ENCODE results near the gene RPRD2. TPM values are rescaled to one million over a fixed set of nuclear protein-coding genes. Genes with fewer than 3 reads are reported as not detected.

The RPRD2 gene
- total RNA-seq, 1 donor from 2014 or later, result 33.2 TPM

DNA sequence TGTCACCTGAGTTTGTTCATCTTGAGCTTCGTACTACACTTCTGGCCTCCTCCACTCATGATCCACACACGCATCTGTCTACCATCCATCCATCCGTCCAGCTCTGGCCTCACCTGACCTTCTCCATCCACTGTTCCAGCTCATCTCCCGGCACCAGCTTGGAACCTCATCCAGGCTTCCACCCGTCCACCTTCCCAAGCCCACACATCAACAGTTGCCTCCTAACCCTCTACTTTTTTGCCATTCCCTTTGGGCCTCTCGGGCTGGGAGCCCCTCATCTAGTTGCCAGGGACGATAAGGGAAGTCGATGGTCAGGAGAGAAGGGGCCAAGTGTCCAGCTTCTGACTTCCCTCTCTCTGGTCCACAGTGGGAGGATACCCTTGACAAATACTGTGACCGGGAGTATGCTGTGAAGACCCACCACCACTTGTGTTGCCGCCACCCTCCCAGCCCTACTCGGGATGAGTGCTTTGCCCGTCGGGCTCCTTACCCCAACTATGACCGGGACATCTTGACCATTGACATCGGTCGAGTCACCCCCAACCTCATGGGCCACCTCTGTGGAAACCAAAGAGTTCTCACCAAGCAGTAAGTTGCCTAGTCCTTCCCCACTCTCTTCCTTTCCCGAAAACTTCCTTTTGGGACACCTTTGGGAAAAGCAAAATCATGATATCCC is 148.2 kb downstream of the RPRD2 start:
- intact Hi-C loops (cut with micrococcal nuclease), result loop anchor here (10.0 kb wide), 1 partner anchor 257 kb away; the partner anchor contains the start of gene CA14

DNA sequence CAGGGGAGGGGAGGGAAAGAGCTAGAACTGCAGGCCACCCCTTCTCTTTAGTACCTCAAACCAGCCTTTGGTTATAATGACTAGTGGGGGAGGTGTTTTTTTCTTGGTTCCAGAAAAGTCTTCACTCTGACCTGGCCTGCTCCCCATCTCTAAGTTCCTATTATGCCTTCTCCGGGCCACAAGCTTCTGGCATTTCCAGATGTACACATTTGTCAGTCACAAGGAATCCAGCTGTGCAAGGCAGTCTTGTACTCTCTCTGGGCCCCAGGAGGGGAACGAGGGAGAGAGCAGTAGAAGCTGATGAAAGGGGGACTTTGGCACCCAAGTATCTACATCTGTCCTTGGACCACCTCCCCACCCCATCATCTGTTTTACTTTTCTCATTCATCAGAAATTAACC is 148.9 kb downstream of the RPRD2 start:
- intact Hi-C loops (cut with micrococcal nuclease), result loop anchor here (10.0 kb wide), 1 partner anchor 258 kb away; the partner anchor contains the start of gene CA14

GRCh38 chr1:150513351-150513791 is 149.4 kb downstream of the RPRD2 start:
- intact Hi-C loops (cut with micrococcal nuclease), result loop anchor here (10.0 kb wide), 1 partner anchor 259 kb away; the partner anchor contains the start of gene CA14

DNA sequence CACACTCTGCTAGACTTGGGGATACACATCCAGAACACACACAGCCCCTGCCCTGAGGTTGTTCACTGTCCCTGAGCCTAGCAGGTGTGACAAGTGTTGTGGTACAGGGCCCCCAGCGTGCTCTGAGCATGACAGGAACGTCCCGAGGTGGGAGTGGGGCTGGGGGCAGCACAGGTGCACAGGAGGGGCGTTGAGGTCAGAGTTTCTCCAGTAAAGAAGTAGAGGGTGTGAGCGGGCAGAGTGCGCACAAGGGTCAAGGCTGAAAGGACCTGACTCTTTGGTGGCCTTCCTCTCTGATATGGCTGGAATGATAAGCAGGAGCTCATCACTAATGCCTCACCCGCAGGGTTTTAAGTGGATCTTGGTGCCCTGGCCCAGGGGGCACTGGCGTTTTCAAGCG is 150.3 kb downstream of the RPRD2 start:
- intact Hi-C loops (cut with micrococcal nuclease), result loop anchor here (10.0 kb wide), 1 partner anchor 259 kb away; the partner anchor contains the start of gene CA14

DNA sequence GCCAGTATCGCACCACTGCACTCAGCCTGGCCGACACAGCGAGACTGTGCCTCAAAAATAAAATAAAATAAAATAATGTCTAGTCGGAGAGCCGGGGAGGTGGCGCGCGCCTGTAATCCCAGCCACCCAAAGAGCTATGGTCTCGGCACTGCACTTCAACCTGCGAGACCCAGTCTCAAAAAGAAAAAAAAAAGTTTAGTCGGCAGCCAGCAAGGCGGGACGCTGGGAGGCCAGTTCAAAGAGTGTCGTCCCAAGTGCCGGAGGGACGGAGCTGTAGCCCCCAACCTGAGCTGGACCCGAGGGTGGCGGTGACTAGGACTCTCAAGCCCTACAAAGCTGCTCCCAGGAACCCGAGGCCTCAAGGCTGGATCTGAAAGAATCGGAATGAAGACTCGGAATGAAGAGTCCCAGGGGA is 151.0 kb downstream of the RPRD2 start:
- intact Hi-C loops (cut with micrococcal nuclease), result loop anchor here (1.0 to 10.0 kb wide), 3 partner anchors 28 to 260 kb away; partner anchors contain the start of genes CA14 and TARS2

- intact Hi-C loops (cut with micrococcal nuclease), result loop anchor here (1.0 to 10.0 kb wide), 3 partner anchors 28 to 261 kb away; partner anchors contain the start of genes CA14 and TARS2
These were observed 151.5 kb downstream of the RPRD2 start, which contains the start of gene FALEC for GRCh38 chr1:150515328-150516049. Gene FALEC, plus strand, starts transcription at chr1:150515752.

DNA sequence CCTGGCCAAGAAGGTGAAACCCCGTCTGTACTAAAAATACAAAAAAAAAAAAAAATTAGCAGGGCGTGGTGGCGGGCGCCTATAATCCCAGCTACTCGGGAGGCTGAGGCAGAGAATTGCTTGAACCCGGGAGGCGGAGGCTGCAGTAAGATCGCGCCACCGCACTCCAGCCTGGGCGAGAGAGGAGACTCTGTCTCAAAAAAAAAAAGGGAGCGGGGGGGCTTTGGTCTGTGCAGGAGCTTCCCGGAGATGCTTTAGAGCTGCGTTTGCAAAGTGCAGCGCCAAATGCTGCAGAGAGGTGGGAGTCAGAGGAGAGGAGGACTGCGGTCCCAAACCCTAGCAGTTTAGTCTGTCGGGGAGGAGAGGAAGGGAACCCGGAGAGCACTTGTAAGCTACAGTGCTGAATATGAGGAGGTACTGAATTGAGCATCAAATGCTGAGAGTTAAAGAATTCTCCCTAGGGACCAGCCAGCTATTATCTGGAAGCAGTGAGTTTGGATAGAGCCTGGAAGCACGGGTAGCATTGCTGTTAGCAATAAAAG is 152.2 kb downstream of the RPRD2 start:
- intact Hi-C loops (cut with micrococcal nuclease), result loop anchor here (10.0 kb wide), 1 partner anchor 261 kb away; the partner anchor contains the start of gene CA14

DNA sequence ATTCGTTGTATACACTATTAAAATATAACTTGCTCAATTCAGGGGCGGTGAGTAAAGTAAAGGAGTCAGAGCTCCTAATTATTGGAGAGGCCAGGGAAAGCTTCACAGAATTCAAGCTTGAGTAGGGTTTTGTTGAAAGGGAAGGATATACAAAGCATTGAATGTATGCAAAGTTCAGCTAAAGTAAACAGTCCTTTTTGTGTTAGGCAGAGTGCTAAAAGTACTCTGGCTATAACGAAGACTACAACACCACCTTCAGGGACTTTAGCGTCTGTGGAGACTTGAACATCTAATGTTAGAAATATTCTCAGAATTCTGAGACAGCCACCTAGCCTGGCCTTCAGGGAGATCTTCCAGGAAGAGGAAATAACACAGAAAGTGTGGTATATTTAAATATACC is 152.7 kb downstream of the RPRD2 start:
- intact Hi-C loops (cut with micrococcal nuclease), result loop anchor here (10.0 kb wide), 1 partner anchor 262 kb away; the partner anchor contains the start of gene CA14

GRCh38 chr1:150521196-150521968 is 157.4 kb downstream of the RPRD2 start:
- intact Hi-C loops (cut with micrococcal nuclease), result no loop called here

- intact Hi-C loops (cut with micrococcal nuclease), result no loop called here
These were observed 161.4 kb downstream of the RPRD2 start for GRCh38 chr1:150525348-150525747.

Other genes with a start within 250 kb of the RPRD2 start
- 70.0 and 71.3 TPM in 2 replicates for gene PLEKHO1, start 214.2 kb upstream of the RPRD2 start, total RNA-seq
- gene ANP32E, start 128.0 kb upstream of the RPRD2 start, total RNA-seq, result 170 and 171 TPM in 2 replicates
- not detected in 2 replicates for gene CA14, start 106.4 kb upstream of the RPRD2 start, total RNA-seq
- 136 and 138 TPM in 2 replicates for gene APH1A, start 95.1 kb upstream of the RPRD2 start, total RNA-seq
- 1.1 and 1.5 TPM in 2 replicates for gene C1orf54, start 91.4 kb upstream of the RPRD2 start, total RNA-seq
- gene CIART, start 81.6 kb upstream of the RPRD2 start, total RNA-seq, result 1.3 and 1.5 TPM in 2 replicates
- gene MRPS21, start 70.3 kb upstream of the RPRD2 start, total RNA-seq, result 61.8 and 67.2 TPM in 2 replicates
- gene PRPF3, start 42.6 kb upstream of the RPRD2 start, total RNA-seq, result 91.8 TPM in 2 replicates
- 38.7 and 40.2 TPM in 2 replicates for gene TARS2, start 123.3 kb downstream of the RPRD2 start, total RNA-seq
- 1.2 and 1.6 TPM in 2 replicates for gene ECM1, start 144.0 kb downstream of the RPRD2 start, total RNA-seq
- not detected in 2 replicates for gene FALEC, start 151.6 kb downstream of the RPRD2 start, total RNA-seq
- 0.39 and 0.41 TPM in 2 replicates for gene ADAMTSL4, start 185.3 kb downstream of the RPRD2 start, total RNA-seq
- 245 and 248 TPM in 2 replicates for gene MCL1, start 215.5 kb downstream of the RPRD2 start, total RNA-seq

All from T-helper 2 cell treated with Interferon-gamma antibody and Interleukin-4, amounts not matched to agents 100 ng/mL and 5 ng/mL, for 36 hours (primary cell).